GM12875 (cell line): ENCODE results near the gene DDX31.

Experiments
- H3K4me3 ChIP-seq: one replicate; pipeline ENCODE4 v1.5.1; 2011; ENCODE audit warnings: low read depth, low read length, control low read depth
- CTCF ChIP-seq: IDR thresholded peaks from 2 replicates; pipeline ENCODE4 v1.5.1; 2011; ENCODE audit warnings: low read depth, mild to moderate bottlenecking, control low read depth, inconsistent platforms, low read length, moderate library complexity, borderline replicate concordance; ENCODE audit not compliant: insufficient read depth

Gene DDX31

GRCh38 chr9:132559711-132560110 lies 110.1 kb downstream of the DDX31 start:
- TF ChIP-seq CTCF: no peak
- no peak overlapping the region for H3K4me3 ChIP-seq

- no peak overlapping the region for H3K4me3 ChIP-seq
- no peak for TF ChIP-seq CTCF
Observed at GRCh38 chr9:132557159-132557558, 112.6 kb downstream of the DDX31 start.

GRCh38 chr9:132556714-132557113 lies 113.1 kb downstream of the DDX31 start:
- no peak overlapping the region for H3K4me3 ChIP-seq
- no peak for TF ChIP-seq CTCF

GRCh38 chr9:132556235-132556634 lies 113.5 kb downstream of the DDX31 start:
- H3K4me3 ChIP-seq: no peak overlapping the region
- TF ChIP-seq CTCF: no peak

- no peak for TF ChIP-seq CTCF
- H3K4me3 ChIP-seq: no peak overlapping the region
Observed at GRCh38 chr9:132555528-132555927, 114.3 kb downstream of the DDX31 start.

GRCh38 chr9:132554755-132555154 lies 115.0 kb downstream of the DDX31 start:
- TF ChIP-seq CTCF: no peak
- no peak overlapping the region for H3K4me3 ChIP-seq

GRCh38 chr9:132552041-132552440 lies 117.7 kb downstream of the DDX31 start:
- TF ChIP-seq CTCF: no peak
- H3K4me3 ChIP-seq: no peak overlapping the region
